GM12878 (cell line): Measurements from ENCODE around the gene TOE1.

Source experiments
- BHLHE40 ChIP-seq, 2 experiments: fragments of 450-650 bp in 1 of 2; IDR thresholded peaks; 2 replicates each; pipeline ENCODE4 v1.6.1; 2011 to 2017; ENCODE audit warnings: low read depth in 2 of 2, borderline replicate concordance in 1 of 2, improper control_type of control experiment in 1 of 2, low read length in 1 of 2, mild to moderate bottlenecking in 1 of 2
- CHD4 ChIP-seq: fragments of 200-600 bp; sonication (generic); IDR thresholded peaks from 2 replicates; pipeline ENCODE4 v1.6.1; 2016; ENCODE audit warnings: mild to moderate bottlenecking
- FOXM1 ChIP-seq: IDR thresholded peaks from 2 replicates; pipeline ENCODE4 v1.6.1; 2012; ENCODE audit warnings: low read depth, mild to moderate bottlenecking, inconsistent platforms, low read length, moderate library complexity
- JUND ChIP-seq: IDR thresholded peaks from 2 replicates; pipeline ENCODE4 v1.6.1; 2012; ENCODE audit warnings: low read depth, mild to moderate bottlenecking, low read length, improper control_type of control experiment, moderate library complexity
- MTA3 ChIP-seq: IDR thresholded peaks from 2 replicates; pipeline ENCODE4 v1.6.1; 2012; ENCODE audit warnings: low read length, inconsistent platforms, borderline replicate concordance
- TAF1 ChIP-seq: IDR thresholded peaks from 2 replicates; pipeline ENCODE4 v1.6.1; 2011; ENCODE audit warnings: mild to moderate bottlenecking, low read depth, low read length, borderline replicate concordance
- TF ChIP-seq, protein P1 (sequence below), 3 experiments: IDR thresholded peaks in 2 of 3; conservative IDR thresholded peaks in 1 of 3; 2 replicates each; pipeline ENCODE4 v1.5.1; 2011; ENCODE audit warnings: low read depth in 3 of 3, low read length in 3 of 3, mild to moderate bottlenecking in 3 of 3, control low read depth in 2 of 3, moderate library complexity in 2 of 3, inconsistent platforms in 1 of 3, mixed read lengths in 1 of 3; ENCODE audit not compliant: control insufficient read depth in 2 of 3, insufficient read depth in 1 of 3; ENCODE audit errors: extremely low read depth in 1 of 3

DNA sequence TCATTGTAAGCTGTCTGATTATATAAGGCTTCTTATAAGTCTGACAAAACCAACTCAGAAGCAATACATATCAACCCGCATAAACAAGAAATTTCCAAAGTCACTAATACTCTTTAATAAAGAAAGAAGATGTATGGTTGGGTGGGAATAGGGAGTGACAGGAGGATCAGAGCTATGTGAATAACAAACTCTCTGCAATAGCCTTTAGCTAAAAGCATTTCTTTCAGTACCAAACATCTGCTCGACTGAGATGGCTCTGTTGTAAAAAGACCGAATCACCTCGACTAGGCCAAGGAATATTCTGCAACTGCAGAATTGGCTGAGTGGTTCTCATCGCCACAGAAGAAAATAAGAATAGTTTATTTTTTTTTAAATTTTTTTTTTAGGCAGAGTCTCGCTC, 39.6 kb downstream of the TOE1 start:
- TF ChIP-seq, protein P1, sequence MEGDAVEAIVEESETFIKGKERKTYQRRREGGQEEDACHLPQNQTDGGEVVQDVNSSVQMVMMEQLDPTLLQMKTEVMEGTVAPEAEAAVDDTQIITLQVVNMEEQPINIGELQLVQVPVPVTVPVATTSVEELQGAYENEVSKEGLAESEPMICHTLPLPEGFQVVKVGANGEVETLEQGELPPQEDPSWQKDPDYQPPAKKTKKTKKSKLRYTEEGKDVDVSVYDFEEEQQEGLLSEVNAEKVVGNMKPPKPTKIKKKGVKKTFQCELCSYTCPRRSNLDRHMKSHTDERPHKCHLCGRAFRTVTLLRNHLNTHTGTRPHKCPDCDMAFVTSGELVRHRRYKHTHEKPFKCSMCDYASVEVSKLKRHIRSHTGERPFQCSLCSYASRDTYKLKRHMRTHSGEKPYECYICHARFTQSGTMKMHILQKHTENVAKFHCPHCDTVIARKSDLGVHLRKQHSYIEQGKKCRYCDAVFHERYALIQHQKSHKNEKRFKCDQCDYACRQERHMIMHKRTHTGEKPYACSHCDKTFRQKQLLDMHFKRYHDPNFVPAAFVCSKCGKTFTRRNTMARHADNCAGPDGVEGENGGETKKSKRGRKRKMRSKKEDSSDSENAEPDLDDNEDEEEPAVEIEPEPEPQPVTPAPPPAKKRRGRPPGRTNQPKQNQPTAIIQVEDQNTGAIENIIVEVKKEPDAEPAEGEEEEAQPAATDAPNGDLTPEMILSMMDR (IDR thresholded peaks at IDR 0.05 in 2 of 3, conservative IDR thresholded peaks at IDR 0.05 in 1 of 3; ENCODE audit: control insufficient read depth in 2 of 3, extremely low read depth in 1 of 3, insufficient read depth in 1 of 3, low read depth in 3 of 3, low read length in 3 of 3) = no peak
- TF ChIP-seq JUND (no peak), TAF1 (no peak), CHD4 (no peak), BHLHE40 (IDR thresholded peaks at IDR 0.05; ENCODE audit: borderline replicate concordance in 1 of 2, low read depth in 2 of 2, low read length in 1 of 2) (no peak), FOXM1 (no peak), MTA3 (no peak)
